ENCODE data around the gene PEPD. TPM values are rescaled to one million over a fixed set of nuclear protein-coding genes. Genes with fewer than 3 reads are reported as not detected.
A peak's percentile ranks its signal among the peaks of the same experiment; 100 is the strongest.

PEPD gene
- total and polyA plus RNA-seq, 2 of the 4 experiments (the other 2 are of a cell fraction) = 36.7 to 88.4 TPM

- Histone ChIP-seq H3K36me3 (ENCODE audit: control insufficient read depth, insufficient read depth, low read length) (no peaks in the 10 kb centered on the region), H3K9me3 (ENCODE audit: control insufficient read depth, insufficient read depth, low read length) (no peaks in the 10 kb centered on the region), H4K91ac (ENCODE audit: insufficient read depth, low read depth, low read length) (no peak overlapping the region), H4K5ac (ENCODE audit: low read depth, low read length) (no peak overlapping the region; the same call in 1 of the 2 replicates), H3K4me2 (ENCODE audit: low read depth, low read length) (peak overlapping the region; percentile 83), H3K14ac (replicated peaks; ENCODE audit: low read depth, low read length) (no peak overlapping the region), H2AFZ (replicated peaks; ENCODE audit: low read length, poor library complexity) (peak overlapping the region; percentile 99), H3K79me1 (ENCODE audit: low read depth in 1 of 2, low read length in 2 of 2) (peaks cover 6 to 30% of the 10 kb centered on the region in 2 experiments), H3K27ac (ENCODE audit: insufficient read depth, low read length) (peak overlapping the region; percentile 47; the same call in 1 of the 2 replicates), H4K20me1 (ENCODE audit: insufficient read depth, low read length) (peaks cover 4% of the 10 kb centered on the region; the same call in 1 of the 2 replicates), H2AK9ac (replicated peaks; ENCODE audit: low read depth, low read length, poor library complexity) (peak overlapping the region; percentile 88), H3K23ac (ENCODE audit: low read depth, low read length) (no peak overlapping the region), H2AK5ac (ENCODE audit: low read depth, low read length) (peak overlapping the region; percentile 27; the same call in 1 of the 2 replicates), H2BK120ac (ENCODE audit: low read depth, low read length) (no peak overlapping the region), H3K18ac (ENCODE audit: low read depth, low read length) (no peak overlapping the region), H3K4me1 (ENCODE audit: control insufficient read depth, insufficient read depth, low read length) (peaks cover 2% of the 10 kb centered on the region; the same call in 1 of the 2 replicates), H2BK15ac (ENCODE audit: low read depth, low read length) (no peak overlapping the region), H4K8ac (ENCODE audit: low read depth in 2 of 2, low read length in 2 of 2) (peak overlapping the region; percentile 42 to 77; a peak in 2 of 4 replicates), H2BK20ac (ENCODE audit: low read depth, low read length) (no peak overlapping the region), H3K4me3 (ENCODE audit: insufficient read depth, low read depth, low read length) (peak overlapping the region; percentile 92), H3K4ac (ENCODE audit: low read depth, low read length) (peak overlapping the region; percentile 14; the same call in 1 of the 2 replicates), H2BK5ac (ENCODE audit: low read depth, low read length, poor library complexity, severe bottlenecking) (no peak overlapping the region), H3K56ac (ENCODE audit: extremely low read depth, insufficient read depth, low read length) (0 out of 2 replicates have a peak overlapping the region, but pooled peaks have one; percentile 31), H3K9ac (ENCODE audit: low read depth, low read length) (peak overlapping the region; percentile 79), H3K27me3 (ENCODE audit: control insufficient read depth, insufficient read depth, low read length) (peaks cover 3% of the 10 kb centered on the region; the same call in 1 of the 2 replicates), H3K9me1 (ENCODE audit: insufficient read depth, low read length) (peaks cover 3% of the 10 kb centered on the region; the same call in 1 of the 2 replicates)
- 0% methylated on average over 3 of the region's 18 CpGs; no CpG with 5 or more reads in 1 of the 2 experiments for WGBS, 2 experiments (ENCODE audit: extremely low coverage in 2 of 2, insufficient read length in 1 of 2)
- CTCF ChIA-PET = interaction anchor here (1.2 kb wide), 1 partner anchor 90 kb away, joined by 3 read pairs; no protein-coding TSS in a partner anchor
- POLR2A ChIA-PET (ENCODE audit: unreplicated experiment) = no interaction called here
- intact Hi-C loops (cut with micrococcal nuclease) (loop anchor here (5.0 kb wide), 1 partner anchor 251 kb away; no protein-coding TSS in a partner anchor), dilution Hi-C loops (cut with HindIII; ENCODE audit: low sequenced_read_pairs, unreplicated experiment) (no loop called here), in situ Hi-C loops (cut with MboI; ENCODE audit: low sequenced_read_pairs) (no loop called here)
- BruUV-seq (replicated peaks) = no TSS peak
- ATAC-seq (ENCODE audit: low read depth) (no peak; the same call in 1 of the 2 replicates), DNase-seq (no peak)
- TF ChIP-seq MAFK (IDR thresholded peaks at IDR 0.05; ENCODE audit: low read depth, low read length) = no peak
- no peak for TF ChIP-seq CTCF (conservative IDR thresholded peaks at IDR 0.05; ENCODE audit: low read depth, low read length)
- TF ChIP-seq RCOR1 (IDR thresholded peaks at IDR 0.05; ENCODE audit: insufficient replicate concordance, low read length) = no peak
- TF ChIP-seq BHLHE40 (IDR thresholded peaks at IDR 0.05; ENCODE audit: low read depth, low read length) = no peak
- no peak for TF ChIP-seq MAZ (IDR thresholded peaks at IDR 0.05; ENCODE audit: borderline replicate concordance, low read depth, low read length)
- TF ChIP-seq RAD21 (IDR thresholded peaks at IDR 0.05; ENCODE audit: low read length) = no peak
- TF ChIP-seq MXI1 (IDR thresholded peaks at IDR 0.05; ENCODE audit: borderline replicate concordance, low read depth, low read length) = no peak
- no peak for TF ChIP-seq FOS (IDR thresholded peaks at IDR 0.05; ENCODE audit: low read depth, low read length)
- TF ChIP-seq USF2 (IDR thresholded peaks at IDR 0.05; ENCODE audit: low read depth, low read length) = no peak
- TF ChIP-seq CEBPB (IDR thresholded peaks at IDR 0.05; ENCODE audit: low read depth, low read length) = no peak
- TF ChIP-seq CHD1 (IDR thresholded peaks at IDR 0.05; ENCODE audit: low read depth, low read length) = no peak
- TF ChIP-seq SMC3 (IDR thresholded peaks at IDR 0.05; ENCODE audit: low read depth, low read length) = no peak
- TF ChIP-seq RFX5 (IDR thresholded peaks at IDR 0.05; ENCODE audit: low read depth, low read length) = no peak
- TF ChIP-seq POLR2A (IDR thresholded peaks at IDR 0.05; ENCODE audit: low read depth, low read length) = no peak
Observed at GRCh38 chr19:33520844-33521479, 629 bp downstream of the PEPD start.
